Suprapubic skin (tissue), 4 donors: Measurements from ENCODE around the gene ANKRD65. TPM values are rescaled to one million over a fixed set of nuclear protein-coding genes. Genes with fewer than 3 reads are reported as not detected.

ENCODE experiments used
- DNase-seq, 2 donors: peaks; one replicate each; pipeline ENCODE4 v3.0.0-alpha.2; 2019; ENCODE audit warnings: low spot score in 2 of 2
- H3K27ac ChIP-seq: fragments of 200-600 bp; sonication (generic); one replicate; pipeline ENCODE4 v1.5.1; 2019
- H3K27me3 ChIP-seq: fragments of 200-600 bp; sonication (generic); one replicate; pipeline ENCODE4 v1.5.1; 2019
- H3K36me3 ChIP-seq: fragments of 200-600 bp; sonication (generic); one replicate; pipeline ENCODE4 v1.5.1; 2019
- H3K4me1 ChIP-seq: fragments of 200-600 bp; sonication (generic); one replicate; pipeline ENCODE4 v1.5.1; 2019
- H3K4me3 ChIP-seq: fragments of 200-600 bp; sonication (generic); one replicate; pipeline ENCODE4 v1.5.1; 2019; ENCODE audit warnings: mild to moderate bottlenecking
- H3K9me3 ChIP-seq: fragments of 200-600 bp; sonication (generic); one replicate; pipeline ENCODE4 v1.5.1; 2019
- EP300 ChIP-seq: sonication (generic); formaldehyde crosslinking; IDR thresholded peaks from one replicate; pipeline ENCODE4 v1.6.1; 2017; ENCODE audit warnings: antibody characterized with exemption
- POLR2A ChIP-seq, 2 donors: fragments of 450-650 bp; IDR thresholded peaks; one replicate each; pipeline ENCODE4 v1.6.1; 2017; ENCODE audit warnings: antibody characterized with exemption in 2 of 2, mild to moderate bottlenecking in 2 of 2, moderate library complexity in 2 of 2
- POLR2AphosphoS5 ChIP-seq, 3 donors: sonication (generic); formaldehyde crosslinking; IDR thresholded peaks; one replicate each; pipeline ENCODE4 v1.6.1; 2017; ENCODE audit warnings: antibody characterized with exemption in 3 of 3
- WGBS: methylation state at CpG from one replicate; pipeline ENCODE4 v1.1.5; 2018; 5-methylcytosine and 5-hydroxymethylcytosine counted together
- total RNA-seq, 4 donors: library from RNA; depleted of rRNA; stranded (reverse); fragments of >200 nt; gene quantifications; one replicate each; pipeline ENCODE4 v1.1.0, GENCODE V29; 2016
- TF ChIP-seq, protein P1 (sequence below), 2 donors: fragments of 200-600 bp in 1 of 2; fragments of 450-650 bp in 1 of 2; sonication (generic) in 1 of 2; IDR thresholded peaks; one replicate each; pipeline ENCODE4 v1.5.1; 2016 to 2019; ENCODE audit warnings: antibody characterized with exemption in 2 of 2, mild to moderate bottlenecking in 1 of 2, moderate library complexity in 1 of 2

The ANKRD65 gene
- total RNA-seq, 4 donors from 2014 or later: 2.8 to 10.3 (median 5.9) TPM

DNA sequence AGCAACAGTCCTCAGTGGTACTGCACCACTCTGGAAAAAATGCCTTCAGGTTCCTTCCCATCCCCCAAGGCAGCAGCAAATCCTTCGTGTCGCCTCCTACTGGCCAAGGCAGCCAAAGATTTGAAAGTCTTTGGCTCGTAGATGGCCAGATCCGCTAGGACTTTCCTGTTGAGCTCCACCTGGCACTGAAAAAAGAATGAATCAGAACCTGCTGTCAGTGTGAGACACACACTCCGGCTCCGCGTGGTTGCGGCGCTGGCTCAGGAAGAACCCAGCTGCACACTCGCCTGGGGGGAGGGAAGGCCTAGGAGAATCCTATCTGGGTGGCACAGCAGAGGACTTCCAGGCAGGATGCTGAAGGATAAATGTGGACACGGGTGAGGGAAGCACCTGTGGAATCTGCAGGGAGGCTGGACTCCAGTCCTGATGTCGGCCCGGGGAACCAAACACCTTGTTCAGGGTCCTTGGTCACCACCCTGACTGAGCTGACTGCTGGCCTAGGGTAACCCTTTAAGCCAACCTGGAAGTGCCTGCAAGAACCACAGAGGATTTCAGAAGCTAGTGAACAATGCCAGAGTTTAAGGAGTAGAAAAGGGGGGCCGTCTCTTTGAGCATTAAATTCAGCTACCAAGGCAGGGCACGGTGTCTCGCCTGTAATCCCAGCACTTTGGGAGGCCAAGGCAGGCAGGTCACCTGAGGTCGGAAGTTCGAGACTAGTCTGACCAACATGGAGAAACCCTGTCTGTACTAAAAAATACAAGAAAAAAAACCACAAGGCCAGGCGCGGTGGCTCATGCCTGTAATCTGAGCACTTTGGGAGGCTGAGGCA lies 18.8 kb downstream of the ANKRD65 start:
- WGBS: 60% methylated on average over 20 of the region's 20 CpGs
- Histone ChIP-seq H3K4me1 (peaks cover 49% of the 10 kb centered on the region), H3K27ac (no peak overlapping the region), H3K4me3 (no peak overlapping the region), H3K36me3 (peaks cover 56% of the 10 kb centered on the region), H3K9me3 (no peaks in the 10 kb centered on the region), H3K27me3 (no peaks in the 10 kb centered on the region)
- DNase-seq: no peak
- TF ChIP-seq POLR2A (IDR thresholded peaks at IDR 0.05): no peak
- TF ChIP-seq, protein P1, sequence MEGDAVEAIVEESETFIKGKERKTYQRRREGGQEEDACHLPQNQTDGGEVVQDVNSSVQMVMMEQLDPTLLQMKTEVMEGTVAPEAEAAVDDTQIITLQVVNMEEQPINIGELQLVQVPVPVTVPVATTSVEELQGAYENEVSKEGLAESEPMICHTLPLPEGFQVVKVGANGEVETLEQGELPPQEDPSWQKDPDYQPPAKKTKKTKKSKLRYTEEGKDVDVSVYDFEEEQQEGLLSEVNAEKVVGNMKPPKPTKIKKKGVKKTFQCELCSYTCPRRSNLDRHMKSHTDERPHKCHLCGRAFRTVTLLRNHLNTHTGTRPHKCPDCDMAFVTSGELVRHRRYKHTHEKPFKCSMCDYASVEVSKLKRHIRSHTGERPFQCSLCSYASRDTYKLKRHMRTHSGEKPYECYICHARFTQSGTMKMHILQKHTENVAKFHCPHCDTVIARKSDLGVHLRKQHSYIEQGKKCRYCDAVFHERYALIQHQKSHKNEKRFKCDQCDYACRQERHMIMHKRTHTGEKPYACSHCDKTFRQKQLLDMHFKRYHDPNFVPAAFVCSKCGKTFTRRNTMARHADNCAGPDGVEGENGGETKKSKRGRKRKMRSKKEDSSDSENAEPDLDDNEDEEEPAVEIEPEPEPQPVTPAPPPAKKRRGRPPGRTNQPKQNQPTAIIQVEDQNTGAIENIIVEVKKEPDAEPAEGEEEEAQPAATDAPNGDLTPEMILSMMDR (IDR thresholded peaks at IDR 0.05): peak; percentile 4 to 57
- TF ChIP-seq EP300: no peak
- no peak for TF ChIP-seq POLR2AphosphoS5 (IDR thresholded peaks at IDR 0.05)

DNA sequence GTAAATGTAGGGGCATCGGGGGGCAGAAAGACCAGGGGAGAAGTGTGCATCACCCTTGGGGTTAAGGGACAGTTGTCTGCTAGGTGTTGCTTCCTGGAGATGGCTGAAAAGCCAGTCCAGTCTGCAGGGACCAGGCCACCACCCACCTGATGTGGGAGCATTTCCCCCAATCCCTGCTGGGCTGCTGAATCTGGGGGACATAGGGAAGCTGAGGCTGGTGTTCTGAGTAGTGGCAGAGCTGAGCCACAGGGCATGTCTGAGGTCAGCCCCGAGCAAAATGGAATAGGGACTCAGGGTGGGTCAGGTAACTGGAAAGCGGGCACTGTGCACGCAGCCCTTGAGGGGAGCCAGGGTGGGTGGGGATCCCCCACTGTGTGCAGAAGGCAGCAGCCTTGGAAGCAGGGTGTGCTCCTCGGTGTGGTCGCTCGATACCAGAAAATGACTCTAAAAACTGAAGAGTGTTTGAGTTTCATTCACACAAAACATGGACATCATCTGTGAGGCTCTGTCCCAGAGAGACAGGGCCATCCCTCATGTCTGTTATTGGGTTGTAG lies 19.5 kb downstream of the ANKRD65 start:
- Histone ChIP-seq H3K27ac (no peak overlapping the region), H3K4me3 (no peak overlapping the region), H3K36me3 (peaks cover 63% of the 10 kb centered on the region), H3K9me3 (no peaks in the 10 kb centered on the region), H3K27me3 (no peaks in the 10 kb centered on the region), H3K4me1 (peaks cover 54% of the 10 kb centered on the region)
- TF ChIP-seq, protein P1 (IDR thresholded peaks at IDR 0.05): no peak
- TF ChIP-seq EP300 (no peak), POLR2A (IDR thresholded peaks at IDR 0.05) (no peak), POLR2AphosphoS5 (IDR thresholded peaks at IDR 0.05) (no peak)
- 80% methylated on average over 7 of the region's 7 CpGs for WGBS
- no peak for DNase-seq

DNA sequence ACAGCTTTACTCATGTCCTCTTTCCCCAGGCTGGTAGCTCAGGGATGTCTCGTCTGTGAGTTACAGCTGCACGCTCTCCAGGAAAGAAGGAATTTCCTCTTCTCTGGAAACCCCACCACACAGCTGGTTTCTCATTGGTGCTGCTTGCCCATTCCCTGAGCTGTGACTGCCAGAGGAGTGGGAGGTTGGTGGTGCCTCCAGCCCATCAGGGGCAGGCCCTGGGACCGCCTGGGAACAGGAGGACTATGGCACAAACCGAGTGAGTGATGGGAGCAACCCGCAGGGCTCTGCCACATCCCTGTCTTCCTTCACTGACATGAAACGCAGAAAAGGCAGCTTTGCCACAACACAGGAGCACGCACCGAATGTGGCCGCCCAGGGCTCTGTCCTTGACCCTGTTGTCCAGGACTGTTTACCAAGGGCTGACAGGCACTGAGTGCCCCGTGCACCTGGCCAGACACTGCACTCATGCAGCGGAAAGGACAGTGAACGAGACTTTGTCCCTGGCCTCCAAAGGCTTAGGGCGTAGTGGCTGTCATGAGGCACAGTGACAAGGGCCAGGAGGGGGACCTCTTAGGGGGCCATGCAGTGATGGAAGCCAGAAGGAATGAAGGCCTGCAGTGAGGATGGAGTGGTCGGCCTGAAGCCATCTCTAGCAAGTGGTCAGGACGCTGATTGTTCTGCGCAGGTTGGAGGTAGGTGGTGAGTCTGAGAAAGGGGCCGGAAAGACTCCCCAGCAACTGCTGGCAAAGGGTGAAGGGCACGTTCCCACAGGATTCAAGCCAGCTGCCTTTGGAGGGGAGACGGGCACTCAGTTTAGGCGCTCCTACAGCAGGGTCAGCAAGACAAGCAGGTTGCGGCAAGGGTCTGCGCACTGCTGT lies 20.3 kb downstream of the ANKRD65 start:
- peak overlapping the region; percentile 57 for H3K4me3 ChIP-seq
- TF ChIP-seq EP300: no peak
- TF ChIP-seq, protein P1 (IDR thresholded peaks at IDR 0.05): no peak
- TF ChIP-seq POLR2A (IDR thresholded peaks at IDR 0.05): no peak
- H3K36me3 ChIP-seq: peaks cover 65% of the 10 kb centered on the region
- WGBS: 85% methylated on average over 20 of the region's 22 CpGs
- no peak overlapping the region for H3K27ac ChIP-seq
- no peaks in the 10 kb centered on the region for H3K27me3 ChIP-seq
- H3K4me1 ChIP-seq: peaks cover 47% of the 10 kb centered on the region
- no peak for DNase-seq
- no peaks in the 10 kb centered on the region for H3K9me3 ChIP-seq

DNA sequence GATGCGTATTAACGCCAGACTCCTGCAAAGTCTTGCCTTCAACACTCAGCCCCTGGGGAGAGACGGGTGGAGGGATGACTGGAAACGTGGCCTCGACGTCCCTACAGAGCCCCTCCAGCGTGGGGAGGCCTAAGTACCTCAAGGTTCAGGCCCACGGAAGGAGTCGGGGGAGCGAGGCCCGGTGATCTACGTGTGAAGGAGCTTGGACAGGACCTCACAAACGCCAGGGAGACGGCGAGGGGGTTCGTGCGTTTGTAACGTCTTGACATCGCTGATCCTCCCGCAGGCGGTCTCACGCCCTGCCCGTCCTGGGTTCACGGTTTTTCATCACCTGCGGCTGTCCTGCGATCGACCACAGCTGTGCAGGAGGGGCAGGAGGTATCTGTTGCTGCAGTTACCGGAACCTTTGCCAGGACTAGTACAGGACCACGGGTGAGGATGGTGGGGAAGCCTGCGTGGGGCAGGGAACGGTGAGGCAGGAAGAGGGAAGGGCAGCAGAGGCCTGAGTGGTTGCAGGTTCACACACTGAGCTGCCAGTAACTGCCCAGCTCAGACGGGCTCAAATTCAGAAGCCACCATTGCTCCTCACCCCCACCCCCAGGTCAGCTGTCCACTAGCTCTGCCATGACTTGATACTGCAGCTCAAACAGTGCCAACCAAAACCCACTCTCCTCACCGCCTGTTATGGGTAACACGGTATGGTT lies 21.1 kb downstream of the ANKRD65 start:
- TF ChIP-seq EP300: no peak
- TF ChIP-seq POLR2AphosphoS5 (IDR thresholded peaks at IDR 0.05): peak in 1 of 3 donors; percentile 10
- 12% methylated on average over 16 of the region's 34 CpGs for WGBS
- no peak for DNase-seq
- Histone ChIP-seq H3K27me3 (no peaks in the 10 kb centered on the region), H3K36me3 (peaks cover 69% of the 10 kb centered on the region), H3K27ac (peak overlapping the region; percentile 83), H3K4me1 (peaks cover 43% of the 10 kb centered on the region), H3K9me3 (no peaks in the 10 kb centered on the region), H3K4me3 (peak overlapping the region; percentile 57)

DNA sequence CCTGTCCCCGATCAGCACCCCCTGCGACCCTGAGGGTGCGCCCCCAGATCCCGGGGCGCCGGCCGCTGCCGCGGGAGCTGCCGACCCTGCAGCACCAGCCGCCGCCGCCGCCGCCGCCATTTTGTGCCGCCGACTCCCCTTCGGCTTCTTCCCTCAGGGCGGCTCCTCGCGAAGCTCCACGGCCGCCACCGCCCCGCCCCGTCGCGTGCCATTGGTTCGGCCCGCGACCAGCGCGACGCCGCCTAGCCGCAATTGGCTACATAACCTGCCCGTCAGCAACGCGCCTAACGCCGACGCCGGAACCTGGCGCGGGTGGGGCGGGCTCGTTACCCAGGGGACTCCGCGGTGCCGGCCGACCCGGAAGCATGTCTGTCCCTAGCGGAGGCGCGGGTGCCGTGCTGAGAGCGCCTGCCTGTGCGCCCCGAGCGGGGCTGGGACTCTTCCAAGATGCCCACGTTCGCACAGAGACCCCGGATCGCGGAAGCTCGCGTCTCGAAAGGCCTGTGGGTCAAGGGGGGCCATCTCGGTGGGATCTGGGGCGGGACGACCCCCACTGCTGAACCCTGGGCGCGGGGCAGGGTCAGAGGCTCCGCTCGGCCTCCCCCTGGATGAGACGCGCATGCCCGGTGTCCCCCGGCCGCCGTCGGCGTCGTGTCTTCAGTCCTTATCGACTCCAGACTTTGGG lies 21.7 kb downstream of the ANKRD65 start, which contains the start of gene CCNL2:
CCNL2 (minus strand) TSS at position 149 of the 685 bp plus-strand sequence; CDS start at position 120, 29 bp downstream.
- peaks cover 43% of the 10 kb centered on the region for H3K4me1 ChIP-seq
- under 1% methylated on average over 65 of the region's 86 CpGs for WGBS

More for the DNA sequence above, 21.7 kb downstream of the ANKRD65 start, which contains the start of gene CCNL2:
- Histone ChIP-seq H3K27me3 (no peaks in the 10 kb centered on the region), H3K27ac (peak within 1 kb of the TSS; percentile 83), H3K9me3 (no peaks in the 10 kb centered on the region), H3K36me3 (peaks cover 69% of the 10 kb centered on the region), H3K4me3 (peak within 1 kb of the TSS; percentile 57)
- TF ChIP-seq POLR2A (IDR thresholded peaks at IDR 0.05): peak in 1 of 2 donors; percentile 59
- TF ChIP-seq EP300: no peak
- TF ChIP-seq, protein P1 (IDR thresholded peaks at IDR 0.05): peak; percentile 69 to 75
- peak; percentile 76 to 93 (median 79) for TF ChIP-seq POLR2AphosphoS5 (IDR thresholded peaks at IDR 0.05)
- DNase-seq: peak; percentile 99
